AG04450 (cell line): ENCODE results near the gene TFF1. TPM values are rescaled to one million over a fixed set of nuclear protein-coding genes. Genes with fewer than 3 reads are reported as not detected.

Source experiments
- CTCF ChIA-PET: fragments of 300-600, 350-600 bp; formaldehyde crosslinking; extraction: SDS; loops from one replicate; lab custom pipeline; 2022; ENCODE audit warnings: antibody characterized with exemption, inconsistent platforms; lab: Charles Lee
- POLR2A ChIA-PET: fragments of 350-600 bp; formaldehyde crosslinking; extraction: SDS; loops from one replicate; lab custom pipeline; 2021; ENCODE audit warnings: antibody characterized with exemption, inconsistent platforms; lab: Yijun Ruan, JAX
- DNase-seq: peaks from one replicate; pipeline ENCODE4 v3.0.0-alpha.2; 2011; ENCODE audit warnings: low read depth, low spot score
- H3K27ac ChIP-seq: one replicate; pipeline ENCODE4 v1.5.1; 2012; ENCODE audit warnings: low read depth, low read length, control low read depth
- H3K27me3 ChIP-seq: one replicate; pipeline ENCODE4 v1.6.0; 2012; ENCODE audit warnings: low read length; ENCODE audit not compliant: control insufficient read depth, insufficient read depth
- H3K4me3 ChIP-seq: 2 replicates; pipeline ENCODE4 v1.5.1; 2011; ENCODE audit warnings: mild to moderate bottlenecking, low read depth, low read length, control low read depth
- H3K9me3 ChIP-seq: 2 replicates; pipeline ENCODE4 v1.5.1; 2012; ENCODE audit warnings: low read length; ENCODE audit not compliant: control insufficient read depth, insufficient read depth
- CTCF ChIP-seq: IDR thresholded peaks from 2 replicates; pipeline ENCODE4 v1.5.1; 2011; ENCODE audit warnings: low read depth, low read length, control low read depth, inconsistent platforms
- polyA plus RNA-seq: library from polyadenylated mRNA; depleted of rRNA; stranded (reverse); fragments of >200 nt; gene quantifications from 2 replicates; pipeline ENCODE4 v1.2.3, GENCODE V29; 2011

TFF1 gene
- polyA plus RNA-seq, 1 experiment, result not detected

- Histone ChIP-seq H3K27me3 (peaks cover 3% of the 10 kb centered on the region), H3K9me3 (no peaks in the 10 kb centered on the region; the same call in none of the 2 replicates), H3K27ac (no peak overlapping the region), H3K4me3 (no peak overlapping the region)
- CTCF ChIA-PET, result no interaction called here
- POLR2A ChIA-PET, result no interaction called here
- no peak for TF ChIP-seq CTCF
- no peak for DNase-seq
Measured at GRCh38 chr21:42362198-42362597, 4.1 kb downstream of the TFF1 start.

DNA sequence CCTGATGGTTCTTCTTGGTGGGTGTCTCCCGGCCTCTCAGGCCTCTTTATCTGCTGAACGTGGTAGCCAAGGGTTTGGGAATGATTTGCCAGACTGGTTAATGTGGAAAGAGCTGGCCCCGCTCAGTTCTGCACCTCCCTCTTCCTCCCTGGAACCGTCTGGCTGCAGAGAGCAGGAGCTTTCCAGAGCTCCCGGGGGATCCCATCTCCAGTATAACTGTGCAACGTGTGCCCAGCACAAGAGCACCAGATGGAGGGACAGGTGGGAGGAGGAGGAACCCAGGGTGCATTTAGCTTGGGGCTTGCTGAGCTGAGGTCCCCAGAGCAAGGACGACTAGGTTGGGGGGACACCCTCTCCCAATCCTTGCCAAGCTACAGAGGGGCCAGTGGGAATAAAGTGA, 5.0 kb downstream of the TFF1 start:
- ChIA-PET POLR2A (no interaction called here), CTCF (no interaction called here)
- Histone ChIP-seq H3K4me3 (no peak overlapping the region), H3K9me3 (no peaks in the 10 kb centered on the region; the same call in none of the 2 replicates), H3K27ac (no peak overlapping the region), H3K27me3 (peaks cover 3% of the 10 kb centered on the region)
- no peak for TF ChIP-seq CTCF
- no peak for DNase-seq

GRCh38 chr21:42360317-42360716, 6.0 kb downstream of the TFF1 start:
- no peak overlapping the region for H3K4me3 ChIP-seq
- no peak for TF ChIP-seq CTCF
- peaks cover 3% of the 10 kb centered on the region for H3K27me3 ChIP-seq
- no peaks in the 10 kb centered on the region; the same call in none of the 2 replicates for H3K9me3 ChIP-seq
- ChIA-PET CTCF (no interaction called here), POLR2A (no interaction called here)
- DNase-seq, result no peak
- H3K27ac ChIP-seq, result no peak overlapping the region

DNA sequence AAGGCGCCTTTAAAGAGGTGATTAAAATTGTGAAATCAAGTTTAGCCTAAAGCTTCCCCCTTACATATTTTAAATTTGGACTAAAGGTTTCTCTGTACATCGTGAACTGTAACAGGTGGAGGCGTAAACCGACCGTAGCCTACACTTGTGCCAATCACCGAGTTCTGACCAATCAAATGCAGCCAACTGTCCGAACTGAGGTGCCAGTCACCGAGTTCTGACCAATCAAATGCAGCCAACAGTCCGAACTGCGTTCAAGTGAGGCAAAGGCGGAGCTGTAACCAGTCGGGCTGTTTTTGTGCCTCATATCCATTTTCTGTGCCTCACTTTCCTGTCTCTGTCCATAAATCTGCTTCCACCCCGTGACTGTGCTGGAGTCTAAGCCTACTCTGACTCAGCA, 7.4 kb downstream of the TFF1 start:
- H3K9me3 ChIP-seq, result no peaks in the 10 kb centered on the region; the same call in 1 of the 2 replicates
- no peak for DNase-seq
- TF ChIP-seq CTCF, result no peak
- H3K27ac ChIP-seq, result no peak overlapping the region
- ChIA-PET CTCF (no interaction called here), POLR2A (no interaction called here)
- peaks cover 3% of the 10 kb centered on the region for H3K27me3 ChIP-seq
- H3K4me3 ChIP-seq, result no peak overlapping the region

- H3K27me3 ChIP-seq, result peaks cover 3% of the 10 kb centered on the region
- TF ChIP-seq CTCF, result no peak
- ChIA-PET POLR2A (no interaction called here), CTCF (no interaction called here)
- H3K9me3 ChIP-seq, result no peaks in the 10 kb centered on the region; the same call in 1 of the 2 replicates
- no peak for DNase-seq
- no peak overlapping the region for H3K27ac ChIP-seq
- H3K4me3 ChIP-seq, result no peak overlapping the region
Measured at GRCh38 chr21:42358261-42358660, 8.1 kb downstream of the TFF1 start.
